ENCODE data around the gene SMIM5. TPM values are rescaled to one million over a fixed set of nuclear protein-coding genes. Genes with fewer than 3 reads are reported as not detected.

SMIM5 gene
- polyA plus RNA-seq, 1 donor (not counting 4 experiments of a cell fraction or from before 2014, with no cell fraction given): 0.24 TPM

DNA sequence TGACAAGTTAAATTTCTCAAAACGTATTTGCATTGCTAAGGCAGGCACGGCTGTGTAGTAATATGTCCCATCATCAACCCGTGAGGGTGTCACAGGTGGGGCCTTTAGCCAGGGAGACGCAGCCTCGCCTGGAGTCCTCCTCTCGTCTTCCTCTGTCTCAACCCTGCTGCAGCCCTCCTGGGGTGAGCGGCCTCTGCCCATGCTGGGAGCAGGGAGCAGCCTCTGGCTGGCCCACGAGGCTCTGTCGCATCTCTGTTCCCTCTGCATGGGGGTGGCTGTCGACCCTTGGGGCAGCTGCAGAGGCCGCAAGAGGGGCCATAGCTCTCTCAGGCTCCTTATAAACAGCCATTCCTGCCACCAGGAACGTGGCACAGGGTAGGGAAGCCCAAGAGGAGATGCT, 806 bp upstream of the SMIM5 start:
- no peak overlapping the region for H2AFZ ChIP-seq (ENCODE audit: control insufficient read depth, low read length)
- H3K9ac ChIP-seq (ENCODE audit: control insufficient read depth, extremely low read depth, insufficient read depth, low read length): no peak overlapping the region
- no peaks in the 10 kb centered on the region for H3K27me3 ChIP-seq (ENCODE audit: control insufficient read depth, extremely low read depth, insufficient read depth, low read length)
- H3K27ac ChIP-seq (ENCODE audit: control insufficient read depth, insufficient read depth, low read length): no peak overlapping the region
- FAIRE-seq (no peak), DNase-seq (ENCODE audit: low read depth, low spot score) (no peak)
- dilution Hi-C loops (cut with MboI; ENCODE audit: extremely low pct_ligation_motif_present, low sequenced_read_pairs): no loop called here
- no peak overlapping the region for H3K4me3 ChIP-seq (ENCODE audit: control insufficient read depth in 2 of 3, extremely low read depth in 1 of 3, insufficient read depth in 2 of 3, low read depth in 1 of 3, low read length in 3 of 3)
- peaks cover 15% of the 10 kb centered on the region for H3K4me1 ChIP-seq (ENCODE audit: control insufficient read depth, extremely low read depth, insufficient read depth, low read length)
- no peaks in the 10 kb centered on the region for H3K9me1 ChIP-seq (ENCODE audit: control insufficient read depth, extremely low read depth, insufficient read depth, low read length)
- TF ChIP-seq, protein P1, sequence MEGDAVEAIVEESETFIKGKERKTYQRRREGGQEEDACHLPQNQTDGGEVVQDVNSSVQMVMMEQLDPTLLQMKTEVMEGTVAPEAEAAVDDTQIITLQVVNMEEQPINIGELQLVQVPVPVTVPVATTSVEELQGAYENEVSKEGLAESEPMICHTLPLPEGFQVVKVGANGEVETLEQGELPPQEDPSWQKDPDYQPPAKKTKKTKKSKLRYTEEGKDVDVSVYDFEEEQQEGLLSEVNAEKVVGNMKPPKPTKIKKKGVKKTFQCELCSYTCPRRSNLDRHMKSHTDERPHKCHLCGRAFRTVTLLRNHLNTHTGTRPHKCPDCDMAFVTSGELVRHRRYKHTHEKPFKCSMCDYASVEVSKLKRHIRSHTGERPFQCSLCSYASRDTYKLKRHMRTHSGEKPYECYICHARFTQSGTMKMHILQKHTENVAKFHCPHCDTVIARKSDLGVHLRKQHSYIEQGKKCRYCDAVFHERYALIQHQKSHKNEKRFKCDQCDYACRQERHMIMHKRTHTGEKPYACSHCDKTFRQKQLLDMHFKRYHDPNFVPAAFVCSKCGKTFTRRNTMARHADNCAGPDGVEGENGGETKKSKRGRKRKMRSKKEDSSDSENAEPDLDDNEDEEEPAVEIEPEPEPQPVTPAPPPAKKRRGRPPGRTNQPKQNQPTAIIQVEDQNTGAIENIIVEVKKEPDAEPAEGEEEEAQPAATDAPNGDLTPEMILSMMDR (optimal IDR thresholded peaks at IDR 0.05 in 1 of 3, IDR thresholded peaks at IDR 0.05 in 1 of 3, conservative IDR thresholded peaks at IDR 0.05 in 1 of 3; ENCODE audit: extremely low read depth in 1 of 3, insufficient read depth in 2 of 3, low read length in 3 of 3): no peak
- no peak for TF ChIP-seq EZH2 (IDR thresholded peaks at IDR 0.05; ENCODE audit: low read length)
- H4K20me1 ChIP-seq (ENCODE audit: control insufficient read depth, extremely low read depth, insufficient read depth, low read length): peaks cover 3% of the 10 kb centered on the region
- H3K79me2 ChIP-seq (ENCODE audit: control insufficient read depth, insufficient read depth, low read length): no peaks in the 10 kb centered on the region
- no peaks in the 10 kb centered on the region for H3K9me3 ChIP-seq (ENCODE audit: control insufficient read depth, low read depth, low read length)
- H3K36me3 ChIP-seq (ENCODE audit: control insufficient read depth in 2 of 2, extremely low read depth in 1 of 2, insufficient read depth in 2 of 2, low read length in 2 of 2): peaks cover 5 to 16% of the 10 kb centered on the region in 2 experiments
- H3K4me2 ChIP-seq (ENCODE audit: control insufficient read depth, extremely low read depth, insufficient read depth, low read depth, low read length): no peak overlapping the region

DNA sequence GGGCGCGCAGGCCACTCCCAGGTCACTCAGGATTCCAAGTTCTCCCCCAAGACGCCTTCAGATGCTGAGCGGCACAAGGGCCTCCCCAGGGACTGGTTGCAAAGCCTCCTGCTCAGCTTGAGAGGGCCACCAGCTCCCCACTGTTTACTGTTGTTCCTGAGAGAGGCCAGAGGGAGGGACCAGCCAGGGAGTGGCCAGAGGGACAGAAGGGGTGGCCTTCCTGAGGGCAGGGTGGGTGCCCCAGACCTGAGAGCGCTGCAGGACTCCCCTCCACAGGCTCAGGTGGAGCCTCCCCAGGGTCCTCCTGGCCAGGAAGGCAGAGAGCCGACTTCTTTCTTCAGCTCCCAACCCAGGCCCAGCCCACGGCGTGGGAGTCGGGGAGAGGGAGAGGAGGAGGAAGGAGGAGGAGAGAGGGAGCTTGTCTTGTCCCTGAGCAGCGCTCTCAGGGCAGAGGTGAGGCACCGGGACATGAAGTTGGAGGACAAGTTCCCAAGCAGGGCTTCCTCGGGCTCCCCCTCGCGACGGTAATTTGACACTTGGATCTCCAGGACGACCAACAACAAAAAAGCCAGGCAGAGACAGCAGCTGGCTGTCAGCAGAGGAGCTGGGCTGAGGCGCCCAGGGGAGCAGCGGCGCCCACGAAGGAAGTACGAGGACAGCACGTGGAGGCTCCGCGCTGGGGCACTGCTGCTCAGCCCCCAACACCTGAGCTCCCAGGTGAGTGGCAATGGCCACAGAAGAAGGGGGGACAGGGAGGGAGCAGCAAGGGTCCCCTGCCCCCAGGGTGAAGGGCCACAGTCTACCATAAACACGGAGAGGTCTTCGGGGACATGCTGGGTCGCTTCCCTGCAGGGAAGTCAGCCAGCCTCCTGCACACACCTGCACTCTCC, 497 bp downstream of the SMIM5 start:
- Histone ChIP-seq H3K4me1 (ENCODE audit: control insufficient read depth, extremely low read depth, insufficient read depth, low read length) (peaks cover 15% of the 10 kb centered on the region), H3K36me3 (ENCODE audit: control insufficient read depth in 2 of 2, extremely low read depth in 1 of 2, insufficient read depth in 2 of 2, low read length in 2 of 2) (peaks cover 4 to 17% of the 10 kb centered on the region in 2 experiments), H3K27me3 (ENCODE audit: control insufficient read depth, extremely low read depth, insufficient read depth, low read length) (no peaks in the 10 kb centered on the region), H3K9me1 (ENCODE audit: control insufficient read depth, extremely low read depth, insufficient read depth, low read length) (no peaks in the 10 kb centered on the region), H3K4me2 (ENCODE audit: control insufficient read depth, extremely low read depth, insufficient read depth, low read depth, low read length) (peak overlapping the region; percentile 45), H2AFZ (ENCODE audit: control insufficient read depth, low read length) (peak overlapping the region; percentile 42), H4K20me1 (ENCODE audit: control insufficient read depth, extremely low read depth, insufficient read depth, low read length) (peaks cover 3% of the 10 kb centered on the region), H3K27ac (ENCODE audit: control insufficient read depth, insufficient read depth, low read length) (peak overlapping the region; percentile 58), H3K4me3 (ENCODE audit: control insufficient read depth in 2 of 3, extremely low read depth in 1 of 3, insufficient read depth in 2 of 3, low read depth in 1 of 3, low read length in 3 of 3) (no peak overlapping the region), H3K9ac (ENCODE audit: control insufficient read depth, extremely low read depth, insufficient read depth, low read length) (peak overlapping the region; percentile 63), H3K79me2 (ENCODE audit: control insufficient read depth, insufficient read depth, low read length) (no peaks in the 10 kb centered on the region), H3K9me3 (ENCODE audit: control insufficient read depth, low read depth, low read length) (no peaks in the 10 kb centered on the region)
- FAIRE-seq (peak; percentile 83), DNase-seq (ENCODE audit: low read depth, low spot score) (peak; percentile 60)
- TF ChIP-seq, protein P1 (optimal IDR thresholded peaks at IDR 0.05 in 1 of 3, IDR thresholded peaks at IDR 0.05 in 1 of 3, conservative IDR thresholded peaks at IDR 0.05 in 1 of 3; ENCODE audit: extremely low read depth in 1 of 3, insufficient read depth in 2 of 3, low read length in 3 of 3): peak; percentile 76 to 88 (median 77)
- no peak for TF ChIP-seq EZH2 (IDR thresholded peaks at IDR 0.05; ENCODE audit: low read length)
- dilution Hi-C loops (cut with MboI; ENCODE audit: extremely low pct_ligation_motif_present, low sequenced_read_pairs): no loop called here

All from keratinocyte (primary cell).